IMR-90 (cell line): ENCODE data around the gene MTM1. TPM values are rescaled to one million over a fixed set of nuclear protein-coding genes. Genes with fewer than 3 reads are reported as not detected.

ENCODE experiments used
- ATAC-seq: fragments of 200-7000 bp; cut with Tn5 transposase; 2 replicates; pipeline ENCODE4 v1.9.1; 2020; ENCODE audit warnings: low read depth, mild to moderate bottlenecking, moderate library complexity
- BruUV-seq: library from RNA; stranded (reverse); fragments of 400-500 nt; replicated peaks from 2 replicates; lab custom pipeline; 2021; lab: Mats Ljungman, UMichigan
- CTCF ChIA-PET: fragments of 300-600 bp; formaldehyde crosslinking; extraction: SDS; loops from one replicate; lab custom pipeline; 2021; ENCODE audit warnings: antibody characterized with exemption; lab: Yijun Ruan, JAX
- POLR2A ChIA-PET: fragments of 300-600 bp; sonication (Branson Sonifier 250); formaldehyde crosslinking; loops from one replicate; lab custom pipeline; 2022; ENCODE audit warnings: antibody characterized with exemption; ENCODE audit not compliant: unreplicated experiment; lab: Charles Lee
- DNase-seq: peaks from one replicate; pipeline ENCODE4 v3.0.0; 2013
- H2AFZ ChIP-seq: replicated peaks from 2 replicates; pipeline ENCODE3; 2013; ENCODE audit warnings: low read length, mild to moderate bottlenecking; ENCODE audit not compliant: poor library complexity
- H2AK5ac ChIP-seq: 2 replicates; pipeline ENCODE4 v1.6.1; 2013; ENCODE audit warnings: low read depth, low read length, inconsistent platforms
- H2AK9ac ChIP-seq: replicated peaks from 2 replicates; pipeline ENCODE3; 2013; ENCODE audit warnings: mild to moderate bottlenecking, low read depth, low read length, moderate library complexity; ENCODE audit not compliant: poor library complexity
- H2BK120ac ChIP-seq: 2 replicates; pipeline ENCODE4 v1.6.1; 2013; ENCODE audit warnings: low read depth, low read length, inconsistent platforms
- H2BK15ac ChIP-seq: 3 replicates; pipeline ENCODE4 v1.6.1; 2013; ENCODE audit warnings: low read depth, low read length, inconsistent platforms
- H2BK20ac ChIP-seq: 2 replicates; pipeline ENCODE4 v1.6.1; 2013; ENCODE audit warnings: low read depth, mild to moderate bottlenecking, inconsistent platforms, low read length, moderate library complexity
- H2BK5ac ChIP-seq: 2 replicates; pipeline ENCODE4 v1.6.1; 2013; ENCODE audit warnings: mild to moderate bottlenecking, low read depth, low read length, inconsistent platforms; ENCODE audit not compliant: poor library complexity, severe bottlenecking
- H3K14ac ChIP-seq: replicated peaks from 2 replicates; pipeline ENCODE4 v1.6.1; 2013; ENCODE audit warnings: low read depth, low read length, inconsistent platforms
- H3K18ac ChIP-seq: 2 replicates; pipeline ENCODE4 v1.6.1; 2013; ENCODE audit warnings: low read depth, low read length, control low read depth
- H3K23ac ChIP-seq: 2 replicates; pipeline ENCODE4 v1.6.1; 2013; ENCODE audit warnings: low read depth, low read length, inconsistent platforms
- H3K27ac ChIP-seq: 2 replicates; pipeline ENCODE4 v1.5.1; 2013; ENCODE audit warnings: mild to moderate bottlenecking, control low read depth, low read length; ENCODE audit not compliant: insufficient read depth
- H3K27me3 ChIP-seq: 2 replicates; pipeline ENCODE4 v1.6.1; 2013; ENCODE audit warnings: low read length; ENCODE audit not compliant: control insufficient read depth, insufficient read depth
- H3K36me3 ChIP-seq: 2 replicates; pipeline ENCODE4 v1.6.1; 2013; ENCODE audit warnings: low read length, mixed read lengths; ENCODE audit not compliant: control insufficient read depth, insufficient read depth
- H3K4ac ChIP-seq: 2 replicates; pipeline ENCODE4 v1.6.1; 2013; ENCODE audit warnings: low read depth, low read length, inconsistent platforms
- H3K4me1 ChIP-seq: 2 replicates; pipeline ENCODE4 v1.6.1; 2013; ENCODE audit warnings: low read length, mixed read lengths; ENCODE audit not compliant: control insufficient read depth, insufficient read depth
- H3K4me2 ChIP-seq: 2 replicates; pipeline ENCODE4 v1.6.1; 2013; ENCODE audit warnings: low read depth, mild to moderate bottlenecking, control low read depth, low read length, moderate library complexity
- H3K4me3 ChIP-seq: 2 replicates; pipeline ENCODE4 v1.5.1; 2013; ENCODE audit warnings: low read depth, mild to moderate bottlenecking, control low read depth, low read length, moderate library complexity; ENCODE audit not compliant: insufficient read depth
- H3K56ac ChIP-seq: 2 replicates; pipeline ENCODE4 v1.6.1; 2013; ENCODE audit warnings: low read length, inconsistent platforms; ENCODE audit not compliant: insufficient read depth; ENCODE audit errors: extremely low read depth
- H3K79me1 ChIP-seq, 2 experiments: 2 replicates each; pipeline ENCODE4 v1.6.1; 2013; ENCODE audit warnings: low read length in 2 of 2, inconsistent platforms in 1 of 2, low read depth in 1 of 2
- H3K9ac ChIP-seq: 2 replicates; pipeline ENCODE4 v1.6.1; 2013; ENCODE audit warnings: low read depth, low read length, control low read depth
- H3K9me1 ChIP-seq: 2 replicates; pipeline ENCODE4 v1.6.1; 2013; ENCODE audit warnings: low read length, inconsistent platforms; ENCODE audit not compliant: insufficient read depth
- H3K9me3 ChIP-seq: 2 replicates; pipeline ENCODE4 v1.6.1; 2013; ENCODE audit warnings: low read length; ENCODE audit not compliant: control insufficient read depth, insufficient read depth
- H4K20me1 ChIP-seq: 2 replicates; pipeline ENCODE4 v1.6.1; 2013; ENCODE audit warnings: low read length, inconsistent platforms; ENCODE audit not compliant: insufficient read depth
- H4K5ac ChIP-seq: 2 replicates; pipeline ENCODE4 v1.6.1; 2013; ENCODE audit warnings: mild to moderate bottlenecking, low read depth, low read length, control low read depth
- H4K8ac ChIP-seq, 2 experiments: 2 replicates each; pipeline ENCODE4 v1.6.1; 2013; ENCODE audit warnings: low read depth in 2 of 2, low read length in 2 of 2, control low read depth in 1 of 2, inconsistent platforms in 1 of 2
- H4K91ac ChIP-seq: 2 replicates; pipeline ENCODE4 v1.6.1; 2013; ENCODE audit warnings: low read depth, low read length, inconsistent platforms; ENCODE audit not compliant: insufficient read depth
- BHLHE40 ChIP-seq: fragments of 150-350 bp; IDR thresholded peaks from 2 replicates; pipeline ENCODE4 v1.6.1; 2016; ENCODE audit warnings: mild to moderate bottlenecking, low read depth, low read length
- CEBPB ChIP-seq: IDR thresholded peaks from 2 replicates; pipeline ENCODE4 v1.6.1; 2012; ENCODE audit warnings: low read depth, low read length, improper control_type of control experiment
- CHD1 ChIP-seq: IDR thresholded peaks from 2 replicates; pipeline ENCODE4 v1.6.1; 2012; ENCODE audit warnings: low read depth, low read length, improper control_type of control experiment
- CTCF ChIP-seq: conservative IDR thresholded peaks from 2 replicates; pipeline ENCODE4 v1.5.1; 2012; ENCODE audit warnings: mild to moderate bottlenecking, low read depth, low read length, improper control_type of control experiment
- ELK1 ChIP-seq: fragments of 150-350 bp; IDR thresholded peaks from 2 replicates; pipeline ENCODE4 v1.6.1; 2016; ENCODE audit warnings: low read depth, mild to moderate bottlenecking, low read length, moderate library complexity, borderline replicate concordance
- FOS ChIP-seq: fragments of 150-350 bp; IDR thresholded peaks from 2 replicates; pipeline ENCODE4 v1.6.1; 2016; ENCODE audit warnings: low read depth, low read length
- MAFK ChIP-seq: IDR thresholded peaks from 2 replicates; pipeline ENCODE4 v1.6.1; 2012; ENCODE audit warnings: low read depth, low read length, improper control_type of control experiment
- MAZ ChIP-seq: IDR thresholded peaks from 2 replicates; pipeline ENCODE4 v1.6.1; 2012; ENCODE audit warnings: low read depth, mild to moderate bottlenecking, low read length, improper control_type of control experiment, moderate library complexity, borderline replicate concordance
- MXI1 ChIP-seq: IDR thresholded peaks from 2 replicates; pipeline ENCODE4 v1.6.1; 2012; ENCODE audit warnings: low read depth, mild to moderate bottlenecking, low read length, moderate library complexity, borderline replicate concordance
- NFE2L2 ChIP-seq: fragments of 150-350 bp; IDR thresholded peaks from 2 replicates; pipeline ENCODE4 v1.6.1; 2016; ENCODE audit warnings: low read depth, mild to moderate bottlenecking, low read length
- POLR2A ChIP-seq: IDR thresholded peaks from 2 replicates; pipeline ENCODE4 v1.6.1; 2012; ENCODE audit warnings: mild to moderate bottlenecking, low read depth, low read length
- RAD21 ChIP-seq: IDR thresholded peaks from 2 replicates; pipeline ENCODE4 v1.6.1; 2012; ENCODE audit warnings: low read length, improper control_type of control experiment
- RCOR1 ChIP-seq: IDR thresholded peaks from 2 replicates; pipeline ENCODE4 v1.6.1; 2012; ENCODE audit warnings: mild to moderate bottlenecking, low read length, improper control_type of control experiment; ENCODE audit not compliant: insufficient replicate concordance
- RFX5 ChIP-seq: IDR thresholded peaks from 2 replicates; pipeline ENCODE4 v1.8.0; 2012; ENCODE audit warnings: low read depth, mild to moderate bottlenecking, low read length, moderate library complexity
- SMC3 ChIP-seq: fragments of 150-350 bp; IDR thresholded peaks from 2 replicates; pipeline ENCODE4 v1.6.1; 2016; ENCODE audit warnings: low read depth, mild to moderate bottlenecking, antibody characterized with exemption, low read length, moderate library complexity
- USF2 ChIP-seq: fragments of 150-350 bp; IDR thresholded peaks from 2 replicates; pipeline ENCODE4 v1.6.1; 2017; ENCODE audit warnings: mild to moderate bottlenecking, antibody characterized with exemption, low read length, low read depth
- WGBS, 2 experiments: methylation state at CpG; one replicate each; pipeline versions ENCODE4 v1.1.5 to v1.1.7; 2013; ENCODE audit warnings: missing lambda C conversion rate in 2 of 2; ENCODE audit not compliant: insufficient read length in 1 of 2; ENCODE audit errors: extremely low coverage in 2 of 2; 5-methylcytosine and 5-hydroxymethylcytosine counted together
- dilution Hi-C: fragments of 300-500 bp; cut with HindIII; formaldehyde crosslinking; loops from one replicate; pipeline ENCODE4 v1.14.3; 2018; ENCODE audit warnings: low sequenced_read_pairs; ENCODE audit not compliant: unreplicated experiment
- in situ Hi-C: fragments of 300-500 bp; cut with MboI; formaldehyde crosslinking; loops from 3 replicates; pipeline ENCODE4 v1.14.3; 2019; ENCODE audit warnings: low sequenced_read_pairs, inconsistent platforms, mixed read lengths
- intact Hi-C: fragments of 100-400 bp; cut with micrococcal nuclease; formaldehyde crosslinking; loops from 2 replicates; pipeline ENCODE4 v1.10.0; 2022
- polyA plus RNA-seq, 3 experiments: library from polyadenylated mRNA; depleted of rRNA; stranded (reverse); fragments of >200 nt; gene quantifications; 2 replicates each; pipeline ENCODE4 v1.2.3, GENCODE V29; 2012; ENCODE audit warnings: low replicate concordance in 1 of 3
- total RNA-seq: library from RNA; depleted of rRNA; stranded (reverse); fragments of >200 nt; gene quantifications from 2 replicates; pipeline ENCODE4 v1.2.3, GENCODE V29; 2012

MTM1 gene
- total and polyA plus RNA-seq, 2 of the 4 experiments (the other 2 are of a cell fraction) = 3.8 to 5.6 TPM

- H2BK120ac ChIP-seq = no peak overlapping the region
- H3K18ac ChIP-seq = no peak overlapping the region
- no peak overlapping the region for H3K27ac ChIP-seq
- 100% methylated on average over 2 of the region's 5 CpGs; no CpG with 5 or more reads in 1 of the 2 experiments for WGBS, 2 experiments
- DNase-seq (no peak), ATAC-seq (no peak)
- H3K4me1 ChIP-seq = no peaks in the 10 kb centered on the region
- no peaks in the 10 kb centered on the region; a peak in 1 of 4 replicates for H3K79me1 ChIP-seq
- no peaks in the 10 kb centered on the region for H3K36me3 ChIP-seq
- no peak overlapping the region for H3K9ac ChIP-seq
- H2AK9ac ChIP-seq = no peak overlapping the region
- dilution Hi-C loops = no loop called here
- no peak overlapping the region for H3K4me3 ChIP-seq
- H4K5ac ChIP-seq = no peak overlapping the region
- H3K14ac ChIP-seq = no peak overlapping the region
- no peak overlapping the region for H3K4ac ChIP-seq
- no peak overlapping the region for H4K91ac ChIP-seq
- in situ Hi-C loops = no loop called here
- intact Hi-C loops = no loop called here
- H2AFZ ChIP-seq = no peak overlapping the region
- no peak overlapping the region for H2AK5ac ChIP-seq
- CTCF ChIA-PET = no interaction called here
- H2BK5ac ChIP-seq = no peak overlapping the region
- H3K27me3 ChIP-seq = no peaks in the 10 kb centered on the region
- H4K20me1 ChIP-seq = no peaks in the 10 kb centered on the region
- no peak overlapping the region for H2BK15ac ChIP-seq
- no peaks in the 10 kb centered on the region for H3K9me3 ChIP-seq
- POLR2A ChIA-PET = no interaction called here
- H3K23ac ChIP-seq = no peak overlapping the region
- H3K56ac ChIP-seq = no peak overlapping the region
- H2BK20ac ChIP-seq = no peak overlapping the region
- TF ChIP-seq SMC3 (no peak), CEBPB (no peak), CHD1 (no peak), FOS (no peak), NFE2L2 (no peak), MXI1 (no peak), RAD21 (no peak), CTCF (no peak), MAFK (no peak), RCOR1 (no peak), POLR2A (no peak), ELK1 (no peak), RFX5 (no peak), USF2 (no peak), BHLHE40 (no peak), MAZ (no peak)
- H4K8ac ChIP-seq = no peak overlapping the region
- no peak overlapping the region for H3K4me2 ChIP-seq
- no peaks in the 10 kb centered on the region for H3K9me1 ChIP-seq
- BruUV-seq = no TSS peak
Measured at GRCh38 chrX:150607201-150607600, 38.8 kb downstream of the MTM1 start.
